Stimulated activated memory B cell treated with anti-CD40 and anti-IgM and Interleukin-4, amounts not matched to agents 10 μg/mL and 1 μg/mL and 100 μg/mL, for 72 hours (primary cell): ENCODE measurements around the gene SYNPR.

ENCODE experiments used
- ATAC-seq: fragments of 150-1000 bp; cut with Tn5 transposase; 2 replicates; pipeline ENCODE4 v1.10.0; 2021
- H3K27ac Mint-ChIP-seq: one replicate; pipeline ENCODE4 v1.8.0; 2022; ENCODE audit warnings: mild to moderate bottlenecking, mixed read lengths
- H3K27me3 Mint-ChIP-seq: one replicate; pipeline ENCODE4 v1.8.0; 2022; ENCODE audit warnings: mixed read lengths
- H3K36me3 Mint-ChIP-seq: one replicate; pipeline ENCODE4 v1.8.0; 2022; ENCODE audit warnings: mixed read lengths
- H3K4me1 Mint-ChIP-seq: one replicate; pipeline ENCODE4 v1.8.0; 2022; ENCODE audit warnings: mixed read lengths
- H3K4me3 Mint-ChIP-seq: one replicate; pipeline ENCODE4 v1.8.0; 2022; ENCODE audit warnings: mild to moderate bottlenecking, moderate library complexity, mixed read lengths
- H3K9me3 Mint-ChIP-seq: one replicate; pipeline ENCODE4 v1.8.0; 2022; ENCODE audit warnings: mixed read lengths

SYNPR gene

GRCh38 chr3:63387568-63387967 is 109.5 kb downstream of the SYNPR start:
- Mint-ChIP-seq H3K4me3 (no peak overlapping the region), H3K9me3 (no peaks in the 10 kb centered on the region), H3K36me3 (no peaks in the 10 kb centered on the region), H3K27me3 (peaks cover 8% of the 10 kb centered on the region), H3K27ac (no peak overlapping the region), H3K4me1 (no peaks in the 10 kb centered on the region)
- ATAC-seq, result no peak

- Mint-ChIP-seq H3K27me3 (peaks cover 8% of the 10 kb centered on the region), H3K9me3 (no peaks in the 10 kb centered on the region), H3K4me1 (no peaks in the 10 kb centered on the region), H3K36me3 (no peaks in the 10 kb centered on the region), H3K4me3 (no peak overlapping the region), H3K27ac (no peak overlapping the region)
- ATAC-seq, result no peak
Measured at GRCh38 chr3:63390710-63391230, 112.7 kb downstream of the SYNPR start.

GRCh38 chr3:63395960-63396359 is 117.9 kb downstream of the SYNPR start:
- Mint-ChIP-seq H3K27me3 (no peaks in the 10 kb centered on the region), H3K36me3 (no peaks in the 10 kb centered on the region), H3K4me3 (no peak overlapping the region), H3K27ac (no peak overlapping the region), H3K4me1 (no peaks in the 10 kb centered on the region), H3K9me3 (no peaks in the 10 kb centered on the region)
- no peak for ATAC-seq

- ATAC-seq, result no peak
- no peaks in the 10 kb centered on the region for H3K27me3 Mint-ChIP-seq
- peaks cover 5% of the 10 kb centered on the region for H3K9me3 Mint-ChIP-seq
- no peak overlapping the region for H3K27ac Mint-ChIP-seq
- no peaks in the 10 kb centered on the region for H3K4me1 Mint-ChIP-seq
- no peak overlapping the region for H3K4me3 Mint-ChIP-seq
- H3K36me3 Mint-ChIP-seq, result no peaks in the 10 kb centered on the region
Measured at GRCh38 chr3:63400246-63400860, 122.2 kb downstream of the SYNPR start.

- no peaks in the 10 kb centered on the region for H3K36me3 Mint-ChIP-seq
- H3K9me3 Mint-ChIP-seq, result peaks cover 5% of the 10 kb centered on the region
- H3K27ac Mint-ChIP-seq, result no peak overlapping the region
- no peaks in the 10 kb centered on the region for H3K4me1 Mint-ChIP-seq
- no peaks in the 10 kb centered on the region for H3K27me3 Mint-ChIP-seq
- no peak for ATAC-seq
- H3K4me3 Mint-ChIP-seq, result no peak overlapping the region
Measured at GRCh38 chr3:63405882-63406281, 127.8 kb downstream of the SYNPR start.

- H3K27ac Mint-ChIP-seq, result no peak overlapping the region
- H3K4me1 Mint-ChIP-seq, result no peaks in the 10 kb centered on the region
- H3K9me3 Mint-ChIP-seq, result no peaks in the 10 kb centered on the region
- ATAC-seq, result no peak
- no peak overlapping the region for H3K4me3 Mint-ChIP-seq
- H3K27me3 Mint-ChIP-seq, result no peaks in the 10 kb centered on the region
- H3K36me3 Mint-ChIP-seq, result no peaks in the 10 kb centered on the region
Measured at GRCh38 chr3:63413523-63413922, 135.4 kb downstream of the SYNPR start.

- H3K4me3 Mint-ChIP-seq, result no peak overlapping the region
- no peak overlapping the region for H3K27ac Mint-ChIP-seq
- no peaks in the 10 kb centered on the region for H3K36me3 Mint-ChIP-seq
- no peaks in the 10 kb centered on the region for H3K27me3 Mint-ChIP-seq
- ATAC-seq, result no peak
- no peaks in the 10 kb centered on the region for H3K9me3 Mint-ChIP-seq
- H3K4me1 Mint-ChIP-seq, result no peaks in the 10 kb centered on the region
Measured at GRCh38 chr3:63414607-63415006, 136.5 kb downstream of the SYNPR start.

GRCh38 chr3:63429905-63430304 is 151.8 kb downstream of the SYNPR start:
- Mint-ChIP-seq H3K27me3 (no peaks in the 10 kb centered on the region), H3K27ac (no peak overlapping the region), H3K4me1 (no peaks in the 10 kb centered on the region), H3K4me3 (no peak overlapping the region), H3K36me3 (no peaks in the 10 kb centered on the region), H3K9me3 (no peaks in the 10 kb centered on the region)
- ATAC-seq, result no peak

GRCh38 chr3:63430875-63431274 is 152.8 kb downstream of the SYNPR start:
- no peaks in the 10 kb centered on the region for H3K9me3 Mint-ChIP-seq
- H3K4me3 Mint-ChIP-seq, result no peak overlapping the region
- H3K27me3 Mint-ChIP-seq, result no peaks in the 10 kb centered on the region
- H3K36me3 Mint-ChIP-seq, result no peaks in the 10 kb centered on the region
- no peaks in the 10 kb centered on the region for H3K4me1 Mint-ChIP-seq
- no peak for ATAC-seq
- H3K27ac Mint-ChIP-seq, result no peak overlapping the region

- no peak overlapping the region for H3K27ac Mint-ChIP-seq
- H3K27me3 Mint-ChIP-seq, result no peaks in the 10 kb centered on the region
- no peak for ATAC-seq
- no peaks in the 10 kb centered on the region for H3K4me1 Mint-ChIP-seq
- H3K4me3 Mint-ChIP-seq, result no peak overlapping the region
- H3K36me3 Mint-ChIP-seq, result no peaks in the 10 kb centered on the region
- H3K9me3 Mint-ChIP-seq, result peaks cover 2% of the 10 kb centered on the region
Measured at GRCh38 chr3:63437858-63438257, 159.8 kb downstream of the SYNPR start.

- no peak overlapping the region for H3K27ac Mint-ChIP-seq
- no peaks in the 10 kb centered on the region for H3K27me3 Mint-ChIP-seq
- peaks cover 2% of the 10 kb centered on the region for H3K9me3 Mint-ChIP-seq
- H3K4me1 Mint-ChIP-seq, result no peaks in the 10 kb centered on the region
- H3K36me3 Mint-ChIP-seq, result no peaks in the 10 kb centered on the region
- ATAC-seq, result no peak
- H3K4me3 Mint-ChIP-seq, result no peak overlapping the region
Measured at GRCh38 chr3:63438826-63439371, 160.8 kb downstream of the SYNPR start.

GRCh38 chr3:63441262-63441661 is 163.2 kb downstream of the SYNPR start:
- Mint-ChIP-seq H3K36me3 (no peaks in the 10 kb centered on the region), H3K4me3 (no peak overlapping the region), H3K27me3 (no peaks in the 10 kb centered on the region), H3K4me1 (no peaks in the 10 kb centered on the region), H3K9me3 (peaks cover 2% of the 10 kb centered on the region), H3K27ac (no peak overlapping the region)
- ATAC-seq, result peak; percentile 43

GRCh38 chr3:63442918-63443317 is 164.8 kb downstream of the SYNPR start:
- no peaks in the 10 kb centered on the region for H3K4me1 Mint-ChIP-seq
- H3K27me3 Mint-ChIP-seq, result no peaks in the 10 kb centered on the region
- no peak overlapping the region for H3K4me3 Mint-ChIP-seq
- H3K9me3 Mint-ChIP-seq, result peaks cover 2% of the 10 kb centered on the region
- H3K36me3 Mint-ChIP-seq, result no peaks in the 10 kb centered on the region
- no peak overlapping the region for H3K27ac Mint-ChIP-seq
- no peak for ATAC-seq

GRCh38 chr3:63450023-63450422 is 171.9 kb downstream of the SYNPR start:
- H3K27me3 Mint-ChIP-seq, result peaks cover 9% of the 10 kb centered on the region
- no peaks in the 10 kb centered on the region for H3K4me1 Mint-ChIP-seq
- H3K36me3 Mint-ChIP-seq, result no peaks in the 10 kb centered on the region
- H3K4me3 Mint-ChIP-seq, result no peak overlapping the region
- ATAC-seq, result no peak
- no peak overlapping the region for H3K27ac Mint-ChIP-seq
- no peaks in the 10 kb centered on the region for H3K9me3 Mint-ChIP-seq

- no peaks in the 10 kb centered on the region for H3K9me3 Mint-ChIP-seq
- no peak overlapping the region for H3K4me3 Mint-ChIP-seq
- H3K4me1 Mint-ChIP-seq, result no peaks in the 10 kb centered on the region
- H3K27me3 Mint-ChIP-seq, result peaks cover 9% of the 10 kb centered on the region
- no peaks in the 10 kb centered on the region for H3K36me3 Mint-ChIP-seq
- no peak for ATAC-seq
- no peak overlapping the region for H3K27ac Mint-ChIP-seq
Measured at GRCh38 chr3:63450634-63451363, 172.7 kb downstream of the SYNPR start.

GRCh38 chr3:63456901-63457300 is 178.8 kb downstream of the SYNPR start:
- Mint-ChIP-seq H3K9me3 (no peaks in the 10 kb centered on the region), H3K4me1 (no peaks in the 10 kb centered on the region), H3K27me3 (peaks cover 3% of the 10 kb centered on the region), H3K36me3 (no peaks in the 10 kb centered on the region), H3K27ac (no peak overlapping the region), H3K4me3 (no peak overlapping the region)
- no peak for ATAC-seq
